ENCODE data around the gene FAM98B.

FAM98B gene

GRCh38 chr15:38461066-38461833, 7.3 kb downstream of the FAM98B start:
- DNase-seq: no peak

- DNase-seq: no peak
Observed at GRCh38 chr15:38463893-38464292, 10.0 kb downstream of the FAM98B start.

GRCh38 chr15:38464675-38465074, 10.7 kb downstream of the FAM98B start:
- DNase-seq: no peak

- DNase-seq: no peak
Observed at GRCh38 chr15:38470816-38471215, 16.9 kb downstream of the FAM98B start.

DNA sequence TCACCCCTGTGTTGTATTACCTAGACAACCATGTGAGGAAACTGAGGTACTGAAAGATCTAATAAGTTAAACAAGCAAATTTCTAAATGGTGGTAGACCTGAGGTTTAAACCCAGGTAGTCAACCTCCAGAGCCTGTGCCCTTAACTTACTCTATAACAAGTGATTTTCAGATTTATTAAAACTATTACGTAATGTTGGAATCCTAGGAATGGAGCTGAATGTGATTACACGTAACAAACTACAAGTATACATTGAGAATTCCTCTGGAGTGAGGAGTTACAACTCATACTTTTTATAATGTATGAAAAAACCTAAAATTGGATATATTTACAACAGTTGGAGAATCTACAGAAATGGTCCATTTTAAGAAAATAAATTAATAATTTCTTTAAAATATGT, 18.0 kb downstream of the FAM98B start:
- no peak for DNase-seq

DNA sequence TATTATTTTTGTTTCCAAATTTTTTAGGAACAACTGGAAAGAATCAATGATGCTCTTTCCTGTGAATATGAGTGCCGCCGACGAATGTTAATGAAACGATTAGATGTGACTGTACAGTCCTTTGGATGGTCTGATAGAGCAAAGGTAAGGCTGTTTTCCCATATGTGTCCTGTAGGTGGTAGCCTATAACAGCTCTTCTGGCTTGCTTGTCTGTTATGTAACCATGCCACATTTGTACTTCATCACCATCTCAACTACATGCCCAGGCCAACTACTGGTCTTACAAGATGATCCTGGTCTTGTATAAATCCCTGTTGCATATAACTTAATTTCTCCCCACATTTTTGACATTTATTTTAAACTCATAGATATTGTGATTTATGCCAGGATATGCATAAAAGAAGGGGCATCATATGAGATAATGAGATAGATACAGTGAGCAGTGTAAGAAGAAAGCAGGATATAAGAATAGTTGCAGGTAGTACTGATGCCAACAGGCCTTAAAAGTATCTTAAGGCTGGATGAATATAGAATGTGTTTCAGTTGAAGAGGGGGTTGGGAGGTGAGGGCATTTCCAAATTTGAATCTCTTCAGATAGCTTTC, 20.3 kb downstream of the FAM98B start:
- no peak for DNase-seq

GRCh38 chr15:38475361-38475760, 21.4 kb downstream of the FAM98B start:
- no peak for DNase-seq

- DNase-seq: no peak
Observed at GRCh38 chr15:38476120-38476519, 22.2 kb downstream of the FAM98B start.

DNA sequence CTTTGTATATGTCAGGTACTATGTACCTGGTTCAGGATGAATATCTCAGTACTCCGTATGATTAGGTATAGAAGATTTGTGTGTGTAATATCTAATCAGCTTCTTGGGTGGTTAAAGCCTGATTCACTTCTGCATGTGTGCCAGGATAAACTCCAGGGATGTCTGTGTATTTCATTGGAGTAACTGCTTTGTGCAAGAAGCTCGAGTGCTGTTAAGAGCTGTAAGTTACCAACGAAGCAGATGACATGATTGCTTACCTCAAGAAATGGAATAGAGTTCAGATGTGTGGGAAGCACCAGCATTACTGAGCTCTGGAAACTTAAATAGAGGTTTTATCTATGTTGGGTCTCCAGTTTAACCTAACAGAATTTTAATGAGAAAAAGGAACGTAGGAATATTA, 23.7 kb downstream of the FAM98B start:
- no peak for DNase-seq

DNA sequence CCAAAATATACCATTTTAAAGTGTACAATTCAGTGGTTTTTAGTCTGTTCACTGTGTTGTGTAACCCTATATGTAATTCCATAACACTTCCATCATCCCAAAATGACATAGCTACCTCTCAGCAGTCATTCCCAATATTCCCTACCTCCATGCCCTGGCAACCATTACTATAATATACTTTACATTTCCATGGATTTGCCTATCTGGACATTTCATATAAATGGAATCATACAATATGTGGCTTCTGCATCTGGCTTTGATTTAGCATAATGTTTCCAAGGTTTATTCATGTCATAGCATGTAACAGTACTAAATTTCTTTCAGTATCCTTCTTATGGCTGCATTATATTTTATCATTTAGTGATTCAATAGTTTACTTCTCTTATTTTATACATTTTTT, 25.3 kb downstream of the FAM98B start:
- no peak for DNase-seq

- DNase-seq: no peak
Observed at GRCh38 chr15:38479756-38480155, 25.8 kb downstream of the FAM98B start.

DNA sequence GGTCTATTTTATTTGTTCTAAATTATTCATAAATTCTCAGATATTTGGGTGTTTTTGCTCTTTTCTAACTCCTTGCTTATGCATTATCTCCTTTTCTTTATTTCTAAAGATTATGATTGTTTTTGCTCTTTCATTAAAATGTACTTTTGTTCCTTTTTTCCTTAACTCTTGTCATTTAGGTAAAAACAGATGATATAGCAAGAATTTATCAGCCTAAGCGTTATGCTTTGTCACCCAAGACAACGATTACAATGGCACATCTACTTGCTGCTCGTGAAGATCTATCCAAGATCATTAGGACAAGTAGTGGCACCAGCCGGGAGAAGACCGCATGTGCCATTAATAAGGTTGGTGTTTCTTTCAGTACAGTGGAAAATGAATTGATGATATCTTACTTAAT, 27.2 kb downstream of the FAM98B start:
- DNase-seq: no peak

DNA sequence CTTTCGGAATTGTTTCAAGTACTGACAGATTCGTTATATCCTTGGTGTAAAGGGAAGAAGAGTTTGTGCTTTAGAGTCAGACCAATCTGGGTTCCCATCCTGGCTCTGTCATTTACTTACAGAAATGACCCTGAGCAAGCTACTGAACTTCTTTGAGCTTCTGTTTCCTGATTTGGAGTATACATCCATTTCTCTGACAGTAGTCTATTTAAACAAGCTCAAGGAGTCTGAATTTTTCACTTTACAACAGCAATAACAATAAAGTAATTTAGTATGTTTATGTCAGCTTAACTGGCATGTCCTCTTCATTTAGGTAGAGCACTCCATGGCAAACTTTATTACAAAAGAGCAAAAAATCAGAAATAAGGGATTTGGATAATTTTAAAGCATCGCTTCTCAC, 27.8 kb downstream of the FAM98B start:
- DNase-seq: no peak

DNA sequence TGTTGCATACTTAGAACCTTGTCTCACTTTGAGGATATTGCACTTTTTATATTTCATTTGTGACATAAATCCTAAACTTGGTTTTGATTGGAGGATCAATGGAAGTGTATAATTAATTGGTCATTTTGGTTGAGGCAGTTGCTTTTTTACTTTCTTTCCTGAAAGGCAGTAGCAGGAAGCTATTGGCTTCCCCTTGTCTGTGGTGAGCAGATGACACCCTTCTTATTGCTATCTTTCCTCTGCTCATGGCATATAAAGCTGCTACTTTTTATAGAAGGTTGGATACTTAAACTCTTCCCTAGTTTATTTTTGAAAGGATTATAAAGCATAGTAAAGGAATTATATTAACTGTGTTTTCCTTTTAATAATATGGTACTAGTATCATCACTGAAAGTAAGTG, 28.6 kb downstream of the FAM98B start:
- no peak for DNase-seq

- DNase-seq: no peak
Observed at GRCh38 chr15:38486936-38487335, 33.0 kb downstream of the FAM98B start.

GRCh38 chr15:38487378-38487777, 33.5 kb downstream of the FAM98B start:
- DNase-seq: no peak

- DNase-seq: no peak
Observed at GRCh38 chr15:38490242-38490922, 36.5 kb downstream of the FAM98B start.

GRCh38 chr15:38496151-38496550, 42.2 kb downstream of the FAM98B start:
- DNase-seq: no peak

- DNase-seq: no peak
Observed at GRCh38 chr15:38499651-38500050, 45.7 kb downstream of the FAM98B start.

GRCh38 chr15:38503496-38503895, 49.6 kb downstream of the FAM98B start:
- DNase-seq: no peak

- no peak for DNase-seq
Observed at GRCh38 chr15:38504680-38505467, 50.9 kb downstream of the FAM98B start.

GRCh38 chr15:38506997-38507396, 53.1 kb downstream of the FAM98B start:
- DNase-seq: no peak

DNA sequence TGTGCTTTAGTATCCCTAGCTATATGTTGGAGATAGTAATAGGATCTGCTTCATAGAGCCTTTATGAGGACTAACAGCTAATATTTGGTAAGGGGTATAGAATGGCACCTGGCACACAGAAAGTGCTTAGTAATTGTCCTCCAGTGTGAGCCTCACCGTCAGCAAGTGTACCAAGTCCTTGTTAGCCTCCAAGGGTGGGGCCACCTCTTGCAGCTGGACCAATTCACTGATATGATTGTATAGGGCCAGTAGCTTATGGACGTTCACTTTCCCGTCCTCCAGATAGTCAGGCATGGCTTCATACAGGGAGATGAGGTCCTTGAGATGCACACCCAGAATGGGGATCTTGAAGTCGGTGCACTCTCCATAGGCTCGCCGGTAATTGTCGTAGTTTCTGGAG, 53.6 kb downstream of the FAM98B start:
- DNase-seq: no peak
